ENCODE results near the gene CRTAP.

Gene CRTAP

GRCh38 chr3:33093847-33094246 lies 20.0 kb upstream of the CRTAP start:
- H4K20me1 ChIP-seq = peaks cover 27 to 73% (median 62%) of the 10 kb centered on the region in 11 experiments; a peak in 21 of 22 replicates

GRCh38 chr3:33095436-33095835 lies 18.4 kb upstream of the CRTAP start:
- peaks cover 16 to 31% (median 21%) of the 10 kb centered on the region in 10 experiments for H3K4me1 ChIP-seq
- TF ChIP-seq Cebpa-rat (IDR thresholded peaks at IDR 0.05) = no peak
- peak overlapping the region; percentile 87 to 99 (median 96) for H3K4me2 ChIP-seq
- peak overlapping the region; percentile 89 to 98 (median 92); a peak in 21 of 22 replicates for H3K9ac ChIP-seq
- no peaks in the 10 kb centered on the region for H3K27me3 ChIP-seq
- 0 out of 22 replicates have a peak, but pooled peaks cover 0 to under 1% (median 0%) of the 10 kb centered on the region in 11 experiments for H3K9me3 ChIP-seq (replicated peaks in 1 of 11)
- peaks cover 33 to 46% (median 41%) of the 10 kb centered on the region in 11 experiments for H3K36me3 ChIP-seq
- no peak overlapping the region; a peak in 1 of 22 replicates for H3K27ac ChIP-seq
- peak overlapping the region; percentile 77 to 95 (median 90) for H3K4me3 ChIP-seq
- peaks cover 27 to 59% (median 53%) of the 10 kb centered on the region in 11 experiments; a peak in 21 of 22 replicates for H4K20me1 ChIP-seq

More at GRCh38 chr3:33093847-33094246, 20.0 kb upstream of the CRTAP start:
- Histone ChIP-seq H3K27me3 (no peaks in the 10 kb centered on the region), H3K4me2 (no peak overlapping the region), H3K4me3 (no peak overlapping the region), H3K9me3 (replicated peaks in 1 of 11) (peaks cover 0 to 14% (median 5%) of the 10 kb centered on the region in 11 experiments; a peak in 13 of 22 replicates), H3K27ac (no peak overlapping the region), H3K9ac (no peak overlapping the region), H3K36me3 (peaks cover 43 to 55% (median 54%) of the 10 kb centered on the region in 11 experiments), H3K4me1 (peaks cover 17 to 44% (median 21%) of the 10 kb centered on the region in 10 experiments)
- TF ChIP-seq Cebpa-rat (IDR thresholded peaks at IDR 0.05) = no peak

GRCh38 chr3:33096093-33096868 lies 17.5 kb upstream of the CRTAP start:
- no peaks in the 10 kb centered on the region for H3K27me3 ChIP-seq
- peak overlapping the region; percentile 87 to 99 (median 96) for H3K4me2 ChIP-seq
- H3K4me3 ChIP-seq = peak overlapping the region; percentile 77 to 95 (median 90)
- peak overlapping the region; percentile 81 to 98 (median 92) for H3K27ac ChIP-seq
- TF ChIP-seq Cebpa-rat (IDR thresholded peaks at IDR 0.05) = no peak
- H3K9ac ChIP-seq = peak overlapping the region; percentile 89 to 98 (median 92)
- H3K9me3 ChIP-seq (replicated peaks in 1 of 11) = no peaks in the 10 kb centered on the region
- peaks cover 29 to 37% (median 33%) of the 10 kb centered on the region in 11 experiments for H3K36me3 ChIP-seq
- H3K4me1 ChIP-seq = peaks cover 16 to 24% (median 21%) of the 10 kb centered on the region in 10 experiments
- H4K20me1 ChIP-seq = peaks cover 22 to 50% (median 44%) of the 10 kb centered on the region in 11 experiments; a peak in 21 of 22 replicates

GRCh38 chr3:33099109-33099645 lies 14.6 kb upstream of the CRTAP start:
- TF ChIP-seq Cebpa-rat (IDR thresholded peaks at IDR 0.05) = no peak
- no peak overlapping the region for H3K27ac ChIP-seq
- no peak overlapping the region for H3K4me2 ChIP-seq
- peaks cover 2 to 8% (median 4%) of the 10 kb centered on the region in 11 experiments; a peak in 20 of 22 replicates for H3K36me3 ChIP-seq
- peaks cover 16 to 24% (median 19%) of the 10 kb centered on the region in 10 experiments for H3K4me1 ChIP-seq
- H3K9ac ChIP-seq = no peak overlapping the region
- H3K27me3 ChIP-seq = no peaks in the 10 kb centered on the region
- H3K9me3 ChIP-seq (replicated peaks in 1 of 11) = no peaks in the 10 kb centered on the region
- no peak overlapping the region for H3K4me3 ChIP-seq
- peaks cover 9 to 21% (median 15%) of the 10 kb centered on the region in 11 experiments; a peak in 19 of 22 replicates for H4K20me1 ChIP-seq

GRCh38 chr3:33099701-33100100 lies 14.1 kb upstream of the CRTAP start:
- peaks cover 16 to 24% (median 19%) of the 10 kb centered on the region in 10 experiments for H3K4me1 ChIP-seq
- no peaks in the 10 kb centered on the region for H3K27me3 ChIP-seq
- H4K20me1 ChIP-seq = peaks cover 9 to 16% (median 12%) of the 10 kb centered on the region in 11 experiments; a peak in 19 of 22 replicates
- no peak overlapping the region for H3K4me2 ChIP-seq
- H3K36me3 ChIP-seq = peaks cover 0 to 3% (median 0%) of the 10 kb centered on the region in 11 experiments; a peak in 1 of 22 replicates
- no peak overlapping the region for H3K9ac ChIP-seq
- no peak overlapping the region for H3K4me3 ChIP-seq
- H3K27ac ChIP-seq = no peak overlapping the region
- no peak for TF ChIP-seq Cebpa-rat (IDR thresholded peaks at IDR 0.05)
- H3K9me3 ChIP-seq (replicated peaks in 1 of 11) = no peaks in the 10 kb centered on the region

- no peak overlapping the region for H3K9ac ChIP-seq
Measured at GRCh38 chr3:33100229-33100628, 13.6 kb upstream of the CRTAP start.

GRCh38 chr3:33103034-33103433 lies 10.8 kb upstream of the CRTAP start:
- H3K4me1 ChIP-seq = peaks cover 2 to 10% (median 9%) of the 10 kb centered on the region in 10 experiments; a peak in 19 of 20 replicates

More at GRCh38 chr3:33100229-33100628, 13.6 kb upstream of the CRTAP start:
- peaks cover 16 to 24% (median 21%) of the 10 kb centered on the region in 10 experiments for H3K4me1 ChIP-seq
- no peak overlapping the region for H3K4me3 ChIP-seq
- no peaks in the 10 kb centered on the region for H3K9me3 ChIP-seq (replicated peaks in 1 of 11)
- no peaks in the 10 kb centered on the region for H3K27me3 ChIP-seq
- no peak for TF ChIP-seq Cebpa-rat (IDR thresholded peaks at IDR 0.05)
- no peak overlapping the region for H3K27ac ChIP-seq
- peaks cover 8 to 11% (median 10%) of the 10 kb centered on the region in 11 experiments; a peak in 19 of 22 replicates for H4K20me1 ChIP-seq
- H3K4me2 ChIP-seq = no peak overlapping the region
- no peaks in the 10 kb centered on the region for H3K36me3 ChIP-seq

GRCh38 chr3:33103480-33103879 lies 10.3 kb upstream of the CRTAP start:
- H3K4me2 ChIP-seq = no peak overlapping the region
- no peaks in the 10 kb centered on the region for H3K27me3 ChIP-seq
- no peak overlapping the region for H3K27ac ChIP-seq
- no peak for TF ChIP-seq Cebpa-rat (IDR thresholded peaks at IDR 0.05)
- no peaks in the 10 kb centered on the region for H3K36me3 ChIP-seq
- H3K4me3 ChIP-seq = no peak overlapping the region
- no peaks in the 10 kb centered on the region for H3K9me3 ChIP-seq (replicated peaks in 1 of 11)
- no peak overlapping the region for H3K9ac ChIP-seq
- H3K4me1 ChIP-seq = peaks cover 0 to 8% (median 6%) of the 10 kb centered on the region in 10 experiments; a peak in 14 of 20 replicates
- no peaks in the 10 kb centered on the region for H4K20me1 ChIP-seq

More at GRCh38 chr3:33103034-33103433, 10.8 kb upstream of the CRTAP start:
- H3K9me3 ChIP-seq (replicated peaks in 1 of 11) = no peaks in the 10 kb centered on the region
- no peaks in the 10 kb centered on the region for H4K20me1 ChIP-seq
- no peaks in the 10 kb centered on the region for H3K36me3 ChIP-seq
- no peak overlapping the region for H3K4me2 ChIP-seq
- no peaks in the 10 kb centered on the region for H3K27me3 ChIP-seq
- H3K4me3 ChIP-seq = no peak overlapping the region
- no peak overlapping the region for H3K9ac ChIP-seq
- no peak for TF ChIP-seq Cebpa-rat (IDR thresholded peaks at IDR 0.05)
- H3K27ac ChIP-seq = no peak overlapping the region

GRCh38 chr3:33104803-33105202 lies 9.0 kb upstream of the CRTAP start:
- Histone ChIP-seq H3K4me3 (no peak overlapping the region), H3K27ac (no peak overlapping the region), H3K27me3 (no peaks in the 10 kb centered on the region), H4K20me1 (no peaks in the 10 kb centered on the region), H3K4me2 (peak overlapping the region in 2 of 11 experiments; percentile 14 to 40; a peak in 1 of 22 replicates), H3K9ac (no peak overlapping the region), H3K36me3 (no peaks in the 10 kb centered on the region), H3K9me3 (replicated peaks in 1 of 11) (no peaks in the 10 kb centered on the region), H3K4me1 (peaks cover 0 to 8% (median 6%) of the 10 kb centered on the region in 10 experiments; a peak in 14 of 20 replicates)
- no peak for TF ChIP-seq Cebpa-rat (IDR thresholded peaks at IDR 0.05)

Measured in BLaER1 treated with 17β-estradiol and CSF1 and Interleukin-3, amounts not matched to agents 10 nM and 100 nM (cell line).